Chondrocyte (in vitro differentiated cells): Measurements from ENCODE around the gene HES6. TPM values are rescaled to one million over a fixed set of nuclear protein-coding genes. Genes with fewer than 3 reads are reported as not detected.

ENCODE experiments used
- DNase-seq: peaks from one replicate; pipeline ENCODE4 v3.0.0; 2021; ENCODE audit warnings: mixed read lengths, low spot score
- H3K27ac Mint-ChIP-seq: one replicate; pipeline ENCODE4 v1.8.0; 2021; ENCODE audit warnings: mild to moderate bottlenecking, moderate library complexity, mixed read lengths; ENCODE audit not compliant: unreplicated experiment
- H3K27me3 Mint-ChIP-seq: 2 replicates; pipeline ENCODE4 v1.8.0; 2021; ENCODE audit warnings: low read depth, mixed read lengths
- H3K36me3 Mint-ChIP-seq: 2 replicates; pipeline ENCODE4 v1.8.0; 2021; ENCODE audit warnings: low read depth, mixed read lengths
- H3K4me1 Mint-ChIP-seq: 2 replicates; pipeline ENCODE4 v1.8.0; 2021; ENCODE audit warnings: low read depth, mild to moderate bottlenecking, mixed read lengths
- H3K4me3 Mint-ChIP-seq: one replicate; pipeline ENCODE4 v1.8.0; 2021; ENCODE audit warnings: mild to moderate bottlenecking, moderate library complexity, mixed read lengths; ENCODE audit not compliant: unreplicated experiment
- H3K9me3 Mint-ChIP-seq: 2 replicates; pipeline ENCODE4 v1.8.0; 2021; ENCODE audit warnings: low read depth, mixed read lengths
- total RNA-seq: library from RNA; stranded (reverse); gene quantifications from 3 replicates; pipeline ENCODE4 v1.2.1, GENCODE V29; 2021
- TF ChIP-seq, protein P1 (sequence below): fragments of 200-600 bp; sonication (generic); IDR thresholded peaks from 2 replicates; pipeline ENCODE4 v1.5.0; 2021; ENCODE audit warnings: antibody characterized with exemption, mild to moderate bottlenecking, moderate library complexity

HES6 gene
- total RNA-seq, 1 donor from 2014 or later = 16.2 TPM

DNA sequence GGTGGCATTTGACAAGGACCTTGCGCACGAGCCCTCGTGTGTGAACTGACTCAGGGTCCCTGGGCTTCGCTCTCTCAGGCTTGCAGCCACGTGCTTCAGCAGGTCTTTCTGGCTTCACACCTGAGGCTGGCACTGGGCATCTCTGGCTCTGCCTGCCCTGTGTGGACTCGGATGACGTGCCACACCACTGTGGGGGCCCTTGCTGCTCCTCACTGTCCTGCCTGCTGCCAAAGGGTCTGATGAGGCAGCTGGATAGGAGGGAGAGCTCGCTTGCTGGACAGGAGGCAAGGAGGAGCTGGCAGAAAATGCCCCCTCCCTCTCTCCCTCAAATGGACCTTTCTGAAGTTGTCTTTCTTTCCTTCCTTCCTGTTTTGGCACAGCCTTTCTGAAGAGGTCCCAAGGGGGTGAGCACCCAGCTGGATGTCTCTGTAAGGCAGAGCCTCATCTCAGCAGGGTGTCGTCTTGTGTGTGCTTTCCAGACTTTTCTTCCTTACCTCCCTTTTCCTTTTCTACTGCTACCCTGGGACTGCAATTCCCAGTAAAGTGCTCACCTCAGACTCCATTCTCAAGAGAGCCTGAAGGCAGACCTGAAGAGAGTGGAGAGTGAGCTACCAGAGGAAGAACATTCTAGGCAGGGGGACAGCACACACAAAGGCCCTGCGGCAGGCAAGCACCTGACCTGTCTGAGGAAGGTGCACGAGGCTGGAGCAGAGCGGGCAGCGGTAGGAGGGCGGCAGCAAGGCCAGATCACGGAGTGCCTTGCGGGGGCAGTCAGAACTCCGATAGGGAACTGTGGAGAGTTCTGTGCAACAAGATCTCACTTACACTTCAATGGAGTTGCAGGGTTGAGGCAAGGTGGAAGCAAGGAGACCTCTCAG lies 43.3 kb upstream of the HES6 start:
- no peak overlapping the region for H3K4me3 Mint-ChIP-seq
- no peak overlapping the region for H3K27ac Mint-ChIP-seq
- no peaks in the 10 kb centered on the region for H3K9me3 Mint-ChIP-seq
- DNase-seq = no peak
- H3K27me3 Mint-ChIP-seq = no peaks in the 10 kb centered on the region
- TF ChIP-seq, protein P1, sequence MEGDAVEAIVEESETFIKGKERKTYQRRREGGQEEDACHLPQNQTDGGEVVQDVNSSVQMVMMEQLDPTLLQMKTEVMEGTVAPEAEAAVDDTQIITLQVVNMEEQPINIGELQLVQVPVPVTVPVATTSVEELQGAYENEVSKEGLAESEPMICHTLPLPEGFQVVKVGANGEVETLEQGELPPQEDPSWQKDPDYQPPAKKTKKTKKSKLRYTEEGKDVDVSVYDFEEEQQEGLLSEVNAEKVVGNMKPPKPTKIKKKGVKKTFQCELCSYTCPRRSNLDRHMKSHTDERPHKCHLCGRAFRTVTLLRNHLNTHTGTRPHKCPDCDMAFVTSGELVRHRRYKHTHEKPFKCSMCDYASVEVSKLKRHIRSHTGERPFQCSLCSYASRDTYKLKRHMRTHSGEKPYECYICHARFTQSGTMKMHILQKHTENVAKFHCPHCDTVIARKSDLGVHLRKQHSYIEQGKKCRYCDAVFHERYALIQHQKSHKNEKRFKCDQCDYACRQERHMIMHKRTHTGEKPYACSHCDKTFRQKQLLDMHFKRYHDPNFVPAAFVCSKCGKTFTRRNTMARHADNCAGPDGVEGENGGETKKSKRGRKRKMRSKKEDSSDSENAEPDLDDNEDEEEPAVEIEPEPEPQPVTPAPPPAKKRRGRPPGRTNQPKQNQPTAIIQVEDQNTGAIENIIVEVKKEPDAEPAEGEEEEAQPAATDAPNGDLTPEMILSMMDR = no peak
- no peaks in the 10 kb centered on the region for H3K36me3 Mint-ChIP-seq
- H3K4me1 Mint-ChIP-seq = peaks cover 30% of the 10 kb centered on the region

DNA sequence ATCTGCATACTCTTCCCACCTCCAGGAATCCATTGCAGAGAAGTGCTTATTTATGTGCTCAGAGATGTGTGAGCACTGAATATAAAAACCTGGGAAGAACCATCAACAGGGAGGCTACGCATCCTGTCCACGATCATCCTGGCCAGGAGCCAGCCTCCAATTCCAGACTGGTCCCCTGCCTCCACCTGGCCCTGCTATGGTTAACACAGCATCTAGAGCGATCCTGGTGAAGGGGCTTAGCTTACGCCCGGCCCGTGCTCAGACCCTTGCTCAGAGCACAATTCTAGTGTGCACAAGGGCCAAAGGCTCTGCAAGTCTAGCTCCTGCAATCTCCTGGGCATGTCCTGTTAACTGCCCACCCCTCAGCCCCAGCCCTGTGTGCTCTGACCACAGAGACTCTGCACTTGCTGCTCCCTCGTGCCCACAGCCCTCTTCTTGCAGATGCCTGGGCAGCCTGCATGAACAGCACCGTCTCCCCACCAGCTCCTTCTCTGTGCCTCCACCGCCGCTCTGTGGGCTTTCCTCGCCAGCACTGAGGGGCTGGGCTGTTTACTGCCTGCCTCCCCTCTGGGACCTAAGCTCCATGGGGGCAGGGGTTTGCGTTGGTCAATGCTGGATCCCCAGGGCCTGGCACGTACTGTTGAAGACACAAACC lies 42.1 kb upstream of the HES6 start:
- Mint-ChIP-seq H3K27me3 (no peaks in the 10 kb centered on the region), H3K4me1 (peaks cover 20% of the 10 kb centered on the region), H3K27ac (no peak overlapping the region), H3K4me3 (no peak overlapping the region), H3K9me3 (no peaks in the 10 kb centered on the region), H3K36me3 (no peaks in the 10 kb centered on the region)
- TF ChIP-seq, protein P1 = no peak
- DNase-seq = no peak

DNA sequence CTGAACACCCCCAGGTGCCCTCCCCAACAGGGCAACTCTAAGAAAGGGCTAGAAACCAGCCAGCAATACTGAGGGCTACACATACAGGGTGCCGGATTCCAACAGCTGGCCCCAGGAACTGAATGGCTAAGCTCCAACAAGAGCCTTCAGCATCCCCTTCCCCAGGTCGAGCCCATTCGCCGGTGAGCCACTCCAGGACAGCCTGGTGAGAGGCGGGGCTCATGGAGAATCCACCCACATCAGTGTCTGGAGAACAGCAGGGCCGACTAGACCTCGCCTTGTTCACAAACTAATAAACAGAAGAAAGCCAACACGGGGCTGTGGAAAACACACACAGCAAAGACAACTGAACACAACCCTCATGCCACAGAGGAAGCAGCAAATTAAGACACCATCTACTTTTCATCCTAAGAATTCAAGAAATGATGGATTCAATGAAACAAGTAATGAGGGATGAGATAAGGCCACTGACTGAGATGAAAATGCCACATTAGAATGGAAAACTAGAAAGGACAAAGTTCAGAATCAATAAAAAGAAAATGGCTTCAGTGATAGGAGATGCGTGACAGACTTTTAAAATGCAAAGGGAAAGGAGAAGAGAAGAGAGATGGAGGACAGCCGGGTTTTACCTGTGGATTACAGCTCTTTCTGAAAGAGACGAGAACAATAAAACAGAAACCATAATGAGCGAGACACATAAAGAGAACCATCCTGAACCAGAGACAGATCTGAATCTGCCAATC lies 40.4 kb upstream of the HES6 start:
- DNase-seq = no peak

DNA sequence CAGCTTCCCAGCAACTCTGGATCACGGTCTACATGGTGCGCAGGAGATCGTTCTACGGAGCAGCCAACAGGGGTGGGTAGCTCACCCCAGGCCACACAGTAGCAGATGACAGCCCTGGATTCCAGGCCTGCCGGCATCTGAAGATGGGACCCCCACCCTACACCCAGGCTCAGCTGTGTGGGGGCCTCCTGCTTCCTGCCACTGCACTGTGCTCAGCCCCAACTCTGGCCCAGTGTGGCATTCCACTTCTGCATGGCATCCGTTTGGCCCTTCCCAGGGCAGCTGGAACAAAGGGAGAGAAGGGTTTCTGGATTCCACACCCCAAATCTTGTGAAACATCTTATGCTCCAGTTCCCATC lies 39.5 kb upstream of the HES6 start:
- Mint-ChIP-seq H3K4me1 (no peaks in the 10 kb centered on the region), H3K4me3 (no peak overlapping the region), H3K9me3 (no peaks in the 10 kb centered on the region), H3K36me3 (peaks cover 6% of the 10 kb centered on the region), H3K27ac (no peak overlapping the region), H3K27me3 (no peaks in the 10 kb centered on the region)
- TF ChIP-seq, protein P1 = no peak
- DNase-seq = no peak

More for the DNA sequence above, 40.4 kb upstream of the HES6 start:
- peaks cover 6% of the 10 kb centered on the region for H3K36me3 Mint-ChIP-seq
- H3K4me1 Mint-ChIP-seq = peaks cover 3% of the 10 kb centered on the region
- H3K27ac Mint-ChIP-seq = no peak overlapping the region
- TF ChIP-seq, protein P1 = no peak
- H3K9me3 Mint-ChIP-seq = no peaks in the 10 kb centered on the region
- H3K27me3 Mint-ChIP-seq = no peaks in the 10 kb centered on the region
- H3K4me3 Mint-ChIP-seq = no peak overlapping the region
